SH-SY5Y (cell line): ENCODE measurements around the gene PDHA2.

Experiments
- GATA2 ChIP-seq: IDR thresholded peaks from 2 replicates; pipeline ENCODE4 v1.6.1; 2011; ENCODE audit warnings: mild to moderate bottlenecking, low read depth, low read length
- GATA3 ChIP-seq: IDR thresholded peaks from 2 replicates; pipeline ENCODE4 v1.6.1; 2011; ENCODE audit warnings: low read depth, mild to moderate bottlenecking, low read length, moderate library complexity

The PDHA2 gene

GRCh38 chr4:95877636-95878035 is 37.7 kb downstream of the PDHA2 start:
- no peak for TF ChIP-seq GATA3
- TF ChIP-seq GATA2 = no peak

GRCh38 chr4:95887551-95887950 is 47.7 kb downstream of the PDHA2 start:
- TF ChIP-seq GATA3 = no peak

GRCh38 chr4:95889662-95890061 is 49.8 kb downstream of the PDHA2 start:
- no peak for TF ChIP-seq GATA3
- no peak for TF ChIP-seq GATA2
